CD4-positive, alpha-beta T cell treated with Interleukin-6 for 4 hours (primary cell): Measurements from ENCODE around the gene PPP2R5C.
"Not testable (repeated sequence)": the region's sequence is repeated elsewhere in the genome, so short reads cannot be mapped to it uniquely, and the experiment has no call there.

Experiments
- DNase-seq: peaks from one replicate; pipeline ENCODE4 v3.0.0-alpha.2; 2020; ENCODE audit warnings: mixed read lengths

PPP2R5C gene

GRCh38 chr14:101761032-101761880 lies at the start of gene PPP2R5C:
PPP2R5C (plus strand) TSS chr14:101761709; CDS start chr14:101761894, 185 bp downstream.
- DNase-seq, result peak; percentile 93

GRCh38 chr14:101711857-101712233 lies 49.7 kb upstream of the PPP2R5C start:
- not testable (repeated sequence) for DNase-seq

- DNase-seq, result not testable (repeated sequence)
Observed at GRCh38 chr14:101712341-101712740, 49.2 kb upstream of the PPP2R5C start.

- DNase-seq, result not testable (repeated sequence)
Observed at GRCh38 chr14:101713091-101713490, 48.4 kb upstream of the PPP2R5C start.

- no peak for DNase-seq
Observed at GRCh38 chr14:101713621-101714349, 47.7 kb upstream of the PPP2R5C start.

- no peak for DNase-seq
Observed at GRCh38 chr14:101714394-101714793, 47.1 kb upstream of the PPP2R5C start.

- no peak for DNase-seq
Observed at GRCh38 chr14:101715210-101716076, 46.1 kb upstream of the PPP2R5C start.

GRCh38 chr14:101716077-101716950 lies 45.2 kb upstream of the PPP2R5C start:
- DNase-seq, result no peak

- DNase-seq, result peak; percentile 50
Observed at GRCh38 chr14:101716956-101717662, 44.4 kb upstream of the PPP2R5C start.

- no peak for DNase-seq
Observed at GRCh38 chr14:101717663-101718490, 43.6 kb upstream of the PPP2R5C start.

- DNase-seq, result no peak
Observed at GRCh38 chr14:101719045-101719645, 42.4 kb upstream of the PPP2R5C start.

GRCh38 chr14:101719708-101720107 lies 41.8 kb upstream of the PPP2R5C start:
- DNase-seq, result no peak

GRCh38 chr14:101721111-101721510 lies 40.4 kb upstream of the PPP2R5C start:
- no peak for DNase-seq

GRCh38 chr14:101721951-101722661 lies 39.4 kb upstream of the PPP2R5C start:
- peak; percentile 88 for DNase-seq

- no peak for DNase-seq
Observed at GRCh38 chr14:101723061-101723595, 38.4 kb upstream of the PPP2R5C start.

- not testable (repeated sequence) for DNase-seq
Observed at GRCh38 chr14:101725652-101726051, 35.9 kb upstream of the PPP2R5C start.

- DNase-seq, result no peak
Observed at GRCh38 chr14:101726295-101726953, 35.1 kb upstream of the PPP2R5C start.

GRCh38 chr14:101726954-101727302 lies 34.6 kb upstream of the PPP2R5C start:
- no peak for DNase-seq
